Small intestine (tissue), 7 donors: ENCODE data around the gene SH3RF3. TPM values are rescaled to one million over a fixed set of nuclear protein-coding genes. Genes with fewer than 3 reads are reported as not detected.

Experiments
- DNase-seq, 2 donors: peaks; one replicate each; pipeline versions ENCODE4 v3.0.0 to v3.0.0-alpha.2; 2013
- FAIRE-seq: peaks from 2 replicates; lab custom pipeline; 2012; peaks lifted over from hg19 to GRCh38; lab: Jason Lieb, UNC
- H3K27ac ChIP-seq, 3 donors: one replicate each; pipeline ENCODE4 v1.5.1; 2013; ENCODE audit warnings: low read length in 2 of 3, mild to moderate bottlenecking in 2 of 3, control low read depth in 1 of 3, inconsistent platforms in 1 of 3, low read depth in 1 of 3, moderate library complexity in 1 of 3
- H3K27me3 ChIP-seq, 3 donors: one replicate each; pipeline ENCODE4 v1.6.1; 2013; ENCODE audit warnings: low read length in 3 of 3, inconsistent platforms in 1 of 3; ENCODE audit not compliant: control insufficient read depth in 3 of 3, insufficient read depth in 3 of 3
- H3K36me3 ChIP-seq, 3 donors: one replicate each; pipeline ENCODE4 v1.6.1; 2013; ENCODE audit warnings: low read length in 3 of 3, inconsistent platforms in 1 of 3, low read depth in 1 of 3, mild to moderate bottlenecking in 1 of 3, moderate library complexity in 1 of 3; ENCODE audit not compliant: control insufficient read depth in 3 of 3, insufficient read depth in 2 of 3
- H3K4me1 ChIP-seq, 3 donors: one replicate each; pipeline ENCODE4 v1.6.1; 2013; ENCODE audit warnings: low read length in 2 of 3, inconsistent platforms in 1 of 3, low read depth in 1 of 3, mild to moderate bottlenecking in 1 of 3, moderate library complexity in 1 of 3; ENCODE audit not compliant: control insufficient read depth in 3 of 3, insufficient read depth in 2 of 3
- H3K4me3 ChIP-seq, 3 donors: one replicate each; pipeline ENCODE4 v1.5.1; 2013; ENCODE audit warnings: low read length in 3 of 3, control low read depth in 1 of 3, inconsistent platforms in 1 of 3, low read depth in 1 of 3, mild to moderate bottlenecking in 1 of 3, moderate library complexity in 1 of 3
- H3K9me3 ChIP-seq, 2 donors: one replicate each; pipeline ENCODE4 v1.6.1; 2013; ENCODE audit warnings: low read depth in 1 of 2, low read length in 1 of 2; ENCODE audit not compliant: control insufficient read depth in 2 of 2, insufficient read depth in 1 of 2
- WGBS, 3 donors: extraction: QIAGEN DNeasy Blood & Tissue Kit; methylation state at CpG; one replicate each; pipeline ENCODE4 v1.1.7; 2013; 5-methylcytosine and 5-hydroxymethylcytosine counted together
- polyA plus RNA-seq, 4 donors: library from polyadenylated mRNA; stranded (reverse) in 3 of 4; unstranded in 1 of 4; fragments of 200-250 nt in 3 of 4; fragments of 120-200 nt in 1 of 4; gene quantifications; one replicate each; pipeline versions ENCODE4 v1.2.1 to v1.2.3, GENCODE V29; 2013
- donor health status: healthy with polysubstance abuse.
- donor health status: control.
- donor health status: control.
- donor health status: Bipolar disorder and iron deficiency.
- donor health status: healthy.

The SH3RF3 gene
- polyA plus RNA-seq, 4 donors = 0.22 to 3.9 (median 1.2) TPM

DNA sequence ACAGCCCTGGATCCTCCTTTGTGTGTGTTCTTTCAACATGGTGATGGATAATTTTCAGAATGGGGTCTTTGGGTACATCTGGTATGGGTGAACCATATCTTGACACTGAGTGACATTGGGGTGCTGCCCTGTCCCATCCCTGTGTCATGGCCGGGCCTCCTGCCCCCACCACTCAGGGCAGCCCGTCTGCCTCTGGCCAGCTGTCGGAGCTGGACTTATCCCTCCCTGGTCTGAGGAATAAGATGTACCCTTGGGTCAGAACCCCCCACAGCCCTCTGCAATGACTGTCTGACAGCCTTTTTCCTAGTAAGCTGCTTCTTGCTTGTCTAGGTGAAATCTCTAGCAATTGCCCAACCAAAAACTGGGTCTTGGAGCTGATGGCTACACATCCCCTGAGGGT is 142.9 kb downstream of the SH3RF3 start:
- Histone ChIP-seq H3K27me3 (peaks cover 0 to 4% (median 0%) of the 10 kb centered on the region in 3 donors), H3K4me1 (peaks cover 0 to 7% (median 0%) of the 10 kb centered on the region in 3 donors), H3K27ac (no peak overlapping the region), H3K9me3 (no peaks in the 10 kb centered on the region), H3K4me3 (no peak overlapping the region), H3K36me3 (no peaks in the 10 kb centered on the region)
- FAIRE-seq = no peak
- DNase-seq = no peak
- whole genome bisulfite sequencing, 3 donors = 94 to 98% (median 98%) methylated on average over 3 of the region's 3 CpGs

DNA sequence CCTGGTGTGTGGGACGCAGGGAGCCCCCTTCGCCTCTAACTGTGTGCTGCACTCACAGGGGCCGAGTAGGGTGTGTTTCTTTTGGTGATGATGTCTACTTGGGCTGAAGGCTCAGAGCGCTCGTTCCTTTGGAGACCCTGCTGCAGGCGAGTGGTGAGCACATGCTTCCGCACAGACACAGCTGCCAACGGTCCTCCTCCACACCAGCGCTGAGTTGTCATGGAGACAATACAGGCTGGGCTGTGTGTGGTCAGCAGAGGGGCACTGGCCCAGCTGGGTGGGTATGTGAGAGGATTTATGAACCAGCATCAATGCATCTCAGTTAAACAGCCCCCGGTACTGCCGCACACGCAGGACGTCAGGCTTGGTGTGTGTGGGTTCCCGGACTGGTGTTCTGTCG is 143.5 kb downstream of the SH3RF3 start:
- peaks cover 0 to 2% (median 0%) of the 10 kb centered on the region in 3 donors for H3K4me1 ChIP-seq
- WGBS, 3 donors = 91 to 94% (median 94%) methylated on average over 15 of the region's 15 CpGs
- DNase-seq (no peak), FAIRE-seq (no peak)
- no peaks in the 10 kb centered on the region for H3K9me3 ChIP-seq
- no peak overlapping the region for H3K27ac ChIP-seq
- peaks cover 0 to 4% (median 0%) of the 10 kb centered on the region in 3 donors for H3K27me3 ChIP-seq
- no peaks in the 10 kb centered on the region for H3K36me3 ChIP-seq
- no peak overlapping the region for H3K4me3 ChIP-seq

DNA sequence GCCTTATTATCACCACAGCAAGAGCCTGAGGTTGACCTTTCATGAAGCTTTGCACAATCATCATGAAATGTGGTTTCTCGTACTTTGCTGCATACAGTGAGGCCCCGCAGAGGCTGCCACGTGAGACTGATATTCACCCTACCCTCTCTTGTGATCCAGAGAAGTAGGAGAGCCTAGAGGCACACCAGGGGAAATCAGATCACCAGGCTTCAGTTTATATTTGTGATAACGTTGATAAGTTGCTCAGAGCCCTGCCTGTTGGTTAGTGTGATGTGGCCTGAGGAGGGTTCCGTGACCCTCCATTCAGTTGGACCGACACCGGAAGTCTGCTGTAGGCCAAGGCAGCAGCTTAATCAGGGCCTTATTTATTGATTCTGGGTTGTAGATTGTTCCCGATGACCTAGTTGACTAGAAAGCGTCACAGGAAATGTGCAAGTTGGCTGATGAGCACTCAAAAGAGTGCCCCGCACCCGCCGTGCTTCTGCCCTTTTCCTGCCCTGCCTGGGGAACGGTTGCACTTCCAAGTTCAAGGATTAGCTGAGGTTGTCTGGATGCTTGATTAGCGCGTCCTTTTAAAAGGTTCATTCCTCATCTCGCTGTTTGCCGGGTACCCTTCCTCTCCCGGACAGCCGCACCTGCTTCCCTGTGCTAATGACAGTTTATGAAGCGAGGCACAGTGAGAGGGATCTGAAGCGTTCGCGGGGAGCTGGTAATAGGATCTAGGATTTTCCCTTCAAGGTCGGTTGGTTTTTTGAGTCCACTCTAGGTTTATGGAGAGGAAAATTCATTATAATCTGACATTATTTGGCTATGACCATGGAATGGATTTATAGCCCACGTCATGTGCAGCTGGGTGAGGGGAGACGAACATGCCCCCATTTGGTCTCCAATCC is 146.4 kb downstream of the SH3RF3 start:
- 82 to 88% (median 84%) methylated on average over 26 of the region's 26 CpGs for WGBS, 3 donors
- H3K9me3 ChIP-seq = no peaks in the 10 kb centered on the region
- no peak overlapping the region for H3K27ac ChIP-seq
- H3K4me1 ChIP-seq = no peaks in the 10 kb centered on the region
- no peak overlapping the region for H3K4me3 ChIP-seq
- FAIRE-seq = no peak
- peaks cover 0 to 7% (median 0%) of the 10 kb centered on the region in 3 donors for H3K27me3 ChIP-seq
- no peak for DNase-seq
- no peaks in the 10 kb centered on the region for H3K36me3 ChIP-seq

DNA sequence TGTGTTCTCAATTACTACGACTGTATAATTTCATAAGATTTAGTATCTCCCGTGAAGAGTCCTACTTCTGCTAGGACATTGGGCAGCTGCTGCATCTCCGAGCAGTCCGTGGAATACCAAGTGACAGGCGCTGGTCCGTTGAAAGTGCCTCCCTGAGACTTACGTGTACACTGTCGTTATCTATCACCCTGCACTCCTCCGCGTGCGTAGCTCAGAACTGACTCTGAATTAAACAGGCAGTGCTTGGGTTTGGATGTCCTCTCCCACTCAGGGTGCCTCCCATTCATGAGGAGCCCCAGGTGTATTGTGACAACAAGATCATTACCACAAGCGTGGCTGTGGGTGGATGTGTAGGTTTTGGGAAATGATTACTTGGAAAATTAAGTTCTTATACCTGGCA is 148.4 kb downstream of the SH3RF3 start:
- Histone ChIP-seq H3K9me3 (no peaks in the 10 kb centered on the region), H3K4me1 (no peaks in the 10 kb centered on the region), H3K27me3 (peaks cover 0 to 11% (median 0%) of the 10 kb centered on the region in 3 donors), H3K4me3 (no peak overlapping the region), H3K36me3 (no peaks in the 10 kb centered on the region), H3K27ac (no peak overlapping the region)
- WGBS, 3 donors = 73 to 84% (median 81%) methylated on average over 12 of the region's 12 CpGs
- no peak for FAIRE-seq
- no peak for DNase-seq

DNA sequence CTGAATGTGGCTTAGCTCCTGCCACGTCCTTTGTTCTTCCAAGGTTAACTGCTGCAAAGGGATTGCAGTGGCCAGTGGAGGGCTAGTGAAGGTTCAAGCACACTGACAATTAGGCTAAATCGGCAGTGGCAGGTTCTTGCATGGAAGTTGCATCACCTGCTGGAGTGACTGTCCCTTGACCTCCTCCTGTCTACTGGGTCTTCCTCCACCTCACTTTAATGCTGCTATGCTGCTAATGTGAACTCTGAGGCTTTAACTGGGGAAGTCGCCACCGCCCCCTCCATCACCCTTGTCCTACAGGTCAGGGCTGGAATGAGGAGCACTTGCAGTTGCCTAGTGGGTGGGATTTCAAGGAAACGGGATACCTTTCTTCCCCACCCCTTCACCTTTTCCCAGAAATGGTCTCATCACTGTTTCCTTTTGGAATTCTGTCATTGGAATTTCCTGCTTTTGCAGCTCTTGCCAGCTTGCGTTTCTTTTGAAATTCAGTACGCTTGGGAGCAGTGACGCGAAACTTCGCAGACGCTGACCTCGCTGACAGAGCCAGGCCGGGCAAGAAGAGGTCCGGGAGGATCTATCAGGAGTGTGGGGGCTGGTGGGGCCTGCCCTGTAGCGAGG is 150.3 kb downstream of the SH3RF3 start:
- DNase-seq = no peak
- Histone ChIP-seq H3K9me3 (no peaks in the 10 kb centered on the region), H3K27me3 (peaks cover 0 to 11% (median 0%) of the 10 kb centered on the region in 3 donors), H3K4me3 (no peak overlapping the region), H3K36me3 (no peaks in the 10 kb centered on the region), H3K4me1 (no peaks in the 10 kb centered on the region), H3K27ac (no peak overlapping the region)
- no peak for FAIRE-seq
- WGBS, 3 donors = 67 to 76% (median 73%) methylated on average over 15 of the region's 15 CpGs

GRCh38 chr2:109280804-109281203 is 151.8 kb downstream of the SH3RF3 start:
- no peak for DNase-seq
- H3K4me1 ChIP-seq = no peaks in the 10 kb centered on the region
- H3K27ac ChIP-seq = no peak overlapping the region
- no peaks in the 10 kb centered on the region for H3K9me3 ChIP-seq
- WGBS, 3 donors = 57 to 78% (median 67%) methylated on average over 7 of the region's 7 CpGs
- no peak overlapping the region for H3K4me3 ChIP-seq
- FAIRE-seq = no peak
- peaks cover 0 to 11% (median 0%) of the 10 kb centered on the region in 3 donors for H3K27me3 ChIP-seq
- H3K36me3 ChIP-seq = no peaks in the 10 kb centered on the region

GRCh38 chr2:109282360-109282759 is 153.4 kb downstream of the SH3RF3 start:
- Histone ChIP-seq H3K4me1 (no peaks in the 10 kb centered on the region), H3K27ac (no peak overlapping the region), H3K4me3 (no peak overlapping the region), H3K36me3 (no peaks in the 10 kb centered on the region), H3K9me3 (no peaks in the 10 kb centered on the region), H3K27me3 (peaks cover 0 to 11% (median 0%) of the 10 kb centered on the region in 3 donors)
- DNase-seq = no peak
- FAIRE-seq = no peak
- WGBS, 3 donors = 85 to 95% (median 90%) methylated on average over 12 of the region's 12 CpGs

GRCh38 chr2:109282865-109283264 is 153.9 kb downstream of the SH3RF3 start:
- H3K9me3 ChIP-seq = no peaks in the 10 kb centered on the region
- no peaks in the 10 kb centered on the region for H3K4me1 ChIP-seq
- DNase-seq = no peak
- H3K27ac ChIP-seq = no peak overlapping the region
- peaks cover 0 to 11% (median 0%) of the 10 kb centered on the region in 3 donors for H3K27me3 ChIP-seq
- FAIRE-seq = no peak
- WGBS, 3 donors = 74 to 92% (median 81%) methylated on average over 4 of the region's 4 CpGs
- no peak overlapping the region for H3K4me3 ChIP-seq
- no peaks in the 10 kb centered on the region for H3K36me3 ChIP-seq
